ENCODE data around the gene FAM20C.

Gene FAM20C

GRCh38 chr7:207418-208129, 15.2 kb downstream of the FAM20C start:
- Histone ChIP-seq H3K27me3 (ENCODE audit: insufficient read depth, low read depth) (peaks cover 9% of the 10 kb centered on the region), H3K27ac (no peak overlapping the region), H2AFZ (ENCODE audit: low read depth) (no peak overlapping the region), H3K9ac (no peak overlapping the region), H3K4me3 (IDR thresholded peaks at IDR 0.05; ENCODE audit: insufficient read depth, low read depth, low read length) (no peak overlapping the region), H3K4me1 (ENCODE audit: low read depth, poor library complexity, severe bottlenecking) (no peaks in the 10 kb centered on the region), H3K4me2 (no peak overlapping the region), H3K79me2 (ENCODE audit: insufficient read depth, low read depth) (no peaks in the 10 kb centered on the region), H3K36me3 (ENCODE audit: insufficient read depth) (no peaks in the 10 kb centered on the region), H4K20me1 (ENCODE audit: insufficient read depth) (no peaks in the 10 kb centered on the region)
- no peak for TF ChIP-seq CTCF (conservative IDR thresholded peaks at IDR 0.05; ENCODE audit: low read depth, low read length)

GRCh38 chr7:208130-208673, 15.8 kb downstream of the FAM20C start:
- H3K27ac ChIP-seq: no peak overlapping the region
- no peak overlapping the region for H3K9ac ChIP-seq
- no peaks in the 10 kb centered on the region for H3K4me1 ChIP-seq (ENCODE audit: low read depth, poor library complexity, severe bottlenecking)
- H3K79me2 ChIP-seq (ENCODE audit: insufficient read depth, low read depth): no peaks in the 10 kb centered on the region
- H3K4me2 ChIP-seq: no peak overlapping the region
- no peak for TF ChIP-seq CTCF (conservative IDR thresholded peaks at IDR 0.05; ENCODE audit: low read depth, low read length)
- peaks cover 9% of the 10 kb centered on the region for H3K27me3 ChIP-seq (ENCODE audit: insufficient read depth, low read depth)
- no peak overlapping the region for H2AFZ ChIP-seq (ENCODE audit: low read depth)
- no peaks in the 10 kb centered on the region for H4K20me1 ChIP-seq (ENCODE audit: insufficient read depth)
- no peak overlapping the region for H3K4me3 ChIP-seq (IDR thresholded peaks at IDR 0.05; ENCODE audit: insufficient read depth, low read depth, low read length)
- H3K36me3 ChIP-seq (ENCODE audit: insufficient read depth): no peaks in the 10 kb centered on the region

GRCh38 chr7:208816-209215, 16.4 kb downstream of the FAM20C start:
- no peak overlapping the region for H2AFZ ChIP-seq (ENCODE audit: low read depth)

GRCh38 chr7:209416-209815, 17.0 kb downstream of the FAM20C start:
- no peaks in the 10 kb centered on the region for H3K79me2 ChIP-seq (ENCODE audit: insufficient read depth, low read depth)
- H3K27me3 ChIP-seq (ENCODE audit: insufficient read depth, low read depth): peaks cover 10% of the 10 kb centered on the region; the same call in 1 of the 2 replicates
- no peak overlapping the region for H3K9ac ChIP-seq
- no peak overlapping the region for H3K27ac ChIP-seq
- H3K4me1 ChIP-seq (ENCODE audit: low read depth, poor library complexity, severe bottlenecking): no peaks in the 10 kb centered on the region
- no peak for TF ChIP-seq CTCF (conservative IDR thresholded peaks at IDR 0.05; ENCODE audit: low read depth, low read length)
- H3K4me2 ChIP-seq: no peak overlapping the region
- no peaks in the 10 kb centered on the region for H3K36me3 ChIP-seq (ENCODE audit: insufficient read depth)
- no peak overlapping the region for H3K4me3 ChIP-seq (IDR thresholded peaks at IDR 0.05; ENCODE audit: insufficient read depth, low read depth, low read length)
- H4K20me1 ChIP-seq (ENCODE audit: insufficient read depth): no peaks in the 10 kb centered on the region
- no peak overlapping the region for H2AFZ ChIP-seq (ENCODE audit: low read depth)

More at GRCh38 chr7:208816-209215, 16.4 kb downstream of the FAM20C start:
- H3K4me1 ChIP-seq (ENCODE audit: low read depth, poor library complexity, severe bottlenecking): no peaks in the 10 kb centered on the region
- H3K4me3 ChIP-seq (IDR thresholded peaks at IDR 0.05; ENCODE audit: insufficient read depth, low read depth, low read length): no peak overlapping the region
- TF ChIP-seq CTCF (conservative IDR thresholded peaks at IDR 0.05; ENCODE audit: low read depth, low read length): no peak
- H3K27me3 ChIP-seq (ENCODE audit: insufficient read depth, low read depth): peaks cover 13% of the 10 kb centered on the region
- no peak overlapping the region for H3K4me2 ChIP-seq
- no peak overlapping the region for H3K27ac ChIP-seq
- H3K9ac ChIP-seq: no peak overlapping the region
- no peaks in the 10 kb centered on the region for H3K36me3 ChIP-seq (ENCODE audit: insufficient read depth)
- H3K79me2 ChIP-seq (ENCODE audit: insufficient read depth, low read depth): no peaks in the 10 kb centered on the region
- H4K20me1 ChIP-seq (ENCODE audit: insufficient read depth): no peaks in the 10 kb centered on the region

Data from KMS-11 (cell line).